HEK293T (cell line): ENCODE results near the gene PPEF2.

ENCODE experiments used
- CTCF ChIA-PET: fragments of 350-600 bp; formaldehyde crosslinking; extraction: SDS; loops from one replicate; lab custom pipeline; 2021; ENCODE audit warnings: antibody characterized with exemption, inconsistent platforms; lab: Yijun Ruan, JAX
- POLR2A ChIA-PET: fragments of 350-600 bp; formaldehyde crosslinking; extraction: SDS; loops from one replicate; lab custom pipeline; 2020; ENCODE audit warnings: antibody characterized with exemption, inconsistent platforms; lab: Yijun Ruan, JAX
- DNase-seq: peaks from one replicate; pipeline ENCODE4 v3.0.0; 2012; ENCODE audit warnings: mixed read lengths; ENCODE audit errors: extremely low spot score
- ARNT ChIP-seq: fragments of 450-650 bp; IDR thresholded peaks from 2 replicates; pipeline ENCODE4 v1.6.1; 2017; ENCODE audit warnings: mild to moderate bottlenecking
- BHLHE40 ChIP-seq: fragments of 450-650 bp; IDR thresholded peaks from 2 replicates; pipeline ENCODE4 v1.6.1; 2016; ENCODE audit warnings: mild to moderate bottlenecking, moderate library complexity, borderline replicate concordance
- CTBP1 ChIP-seq: fragments of 450-650 bp; IDR thresholded peaks from 2 replicates; pipeline ENCODE4 v1.6.1; 2016; ENCODE audit warnings: borderline replicate concordance
- ELF4 ChIP-seq: fragments of 450-650 bp; IDR thresholded peaks from 2 replicates; pipeline ENCODE4 v1.6.1; 2017; ENCODE audit warnings: antibody characterized with exemption
- FOXA1 ChIP-seq: fragments of 450-650 bp; IDR thresholded peaks from 2 replicates; pipeline ENCODE4 v1.6.1; 2016; ENCODE audit warnings: mild to moderate bottlenecking
- FOXK2 ChIP-seq: fragments of 450-650 bp; IDR thresholded peaks from 2 replicates; pipeline ENCODE4 v1.6.1; 2016; ENCODE audit warnings: mild to moderate bottlenecking
- FOXM1 ChIP-seq: fragments of 450-650 bp; IDR thresholded peaks from 2 replicates; pipeline ENCODE4 v1.6.1; 2017; ENCODE audit warnings: mild to moderate bottlenecking, borderline replicate concordance
- HDGF ChIP-seq: fragments of 450-650 bp; IDR thresholded peaks from 2 replicates; pipeline ENCODE4 v1.6.1; 2017; ENCODE audit warnings: antibody characterized with exemption, borderline replicate concordance
- L3MBTL2 ChIP-seq: fragments of 450-650 bp; conservative IDR thresholded peaks from 2 replicates; pipeline ENCODE4 v1.6.1; 2016; ENCODE audit warnings: mild to moderate bottlenecking
- LEF1 ChIP-seq: fragments of 450-650 bp; IDR thresholded peaks from 2 replicates; pipeline ENCODE4 v1.6.1; 2017; ENCODE audit warnings: mild to moderate bottlenecking, borderline replicate concordance
- NFRKB ChIP-seq: fragments of 450-650 bp; IDR thresholded peaks from 2 replicates; pipeline ENCODE4 v1.6.1; 2016; ENCODE audit warnings: mild to moderate bottlenecking, moderate library complexity
- SP1 ChIP-seq: fragments of 450-650 bp; IDR thresholded peaks from 2 replicates; pipeline ENCODE4 v1.6.1; 2017
- SUZ12 ChIP-seq: fragments of 450-650 bp; IDR thresholded peaks from 2 replicates; pipeline ENCODE4 v1.6.1; 2016; ENCODE audit warnings: mild to moderate bottlenecking
- TARDBP ChIP-seq: fragments of 450-650 bp; IDR thresholded peaks from 2 replicates; pipeline ENCODE4 v1.6.1; 2016
- ZNF384 ChIP-seq: fragments of 450-650 bp; IDR thresholded peaks from 2 replicates; pipeline ENCODE4 v1.6.1; 2016
- TF ChIP-seq, protein P1 (sequence below): fragments of 450-650 bp; IDR thresholded peaks from 2 replicates; pipeline ENCODE4 v1.6.1; 2016

The PPEF2 gene

DNA sequence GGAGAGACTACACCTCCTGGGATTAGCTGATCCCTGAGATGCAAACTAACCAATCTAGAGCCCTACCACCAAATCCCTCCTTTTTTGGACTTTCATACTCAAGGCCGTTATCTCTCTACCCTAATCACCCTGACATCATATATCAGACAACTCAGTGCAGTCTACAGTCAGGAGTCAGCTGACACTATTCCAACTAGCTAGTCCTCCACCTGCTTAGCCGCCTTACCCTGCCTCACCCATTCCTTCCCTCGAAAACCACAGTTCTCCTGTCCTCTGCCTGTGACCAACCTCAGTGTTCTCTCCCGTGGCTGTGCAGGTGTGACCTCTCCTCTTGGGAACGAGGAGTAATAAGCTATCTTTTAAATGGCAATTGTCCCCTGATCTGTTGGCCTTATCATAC, 1.8 kb upstream of the PPEF2 start:
- no peak for DNase-seq
- POLR2A ChIA-PET, result interaction anchor here (1.4 kb wide), 1 partner anchor 180 kb away, joined by 3 read pairs; the partner anchor contains the start of gene USO1
- TF ChIP-seq FOXM1, result no peak
- no peak for TF ChIP-seq ELF4
- TF ChIP-seq NFRKB, result no peak
- no peak for TF ChIP-seq CTBP1
- CTCF ChIA-PET, result interaction anchor here (1.5 to 2.8 kb wide), 3 partner anchors 9 to 183 kb away, joined by 3 to 13 read pairs (median 4); no protein-coding TSS in a partner anchor

DNA sequence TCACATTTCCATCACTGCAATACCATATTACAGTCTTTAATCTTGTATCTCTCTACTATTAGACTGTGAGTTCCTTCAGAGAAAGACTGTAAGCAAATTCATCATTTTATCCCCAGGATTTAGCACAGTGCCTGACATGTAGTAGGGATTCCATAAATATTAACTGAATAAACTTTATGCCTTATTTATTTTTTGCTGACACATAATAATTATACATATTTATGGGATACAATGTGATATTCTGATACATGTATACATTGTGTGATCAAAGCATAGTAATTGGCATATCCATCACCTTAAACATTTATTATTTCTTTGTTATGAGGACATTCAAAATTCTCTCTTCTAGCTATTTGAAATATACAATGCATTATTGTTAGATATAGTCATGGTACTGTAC, 3.7 kb downstream of the PPEF2 start:
- no peak for DNase-seq
- POLR2A ChIA-PET, result no interaction called here
- CTCF ChIA-PET, result no interaction called here
- TF ChIP-seq CTBP1 (no peak), SUZ12 (no peak), ZNF384 (no peak), FOXM1 (no peak), ARNT (no peak), FOXK2 (no peak), FOXA1 (no peak), SP1 (no peak), ELF4 (no peak)

DNA sequence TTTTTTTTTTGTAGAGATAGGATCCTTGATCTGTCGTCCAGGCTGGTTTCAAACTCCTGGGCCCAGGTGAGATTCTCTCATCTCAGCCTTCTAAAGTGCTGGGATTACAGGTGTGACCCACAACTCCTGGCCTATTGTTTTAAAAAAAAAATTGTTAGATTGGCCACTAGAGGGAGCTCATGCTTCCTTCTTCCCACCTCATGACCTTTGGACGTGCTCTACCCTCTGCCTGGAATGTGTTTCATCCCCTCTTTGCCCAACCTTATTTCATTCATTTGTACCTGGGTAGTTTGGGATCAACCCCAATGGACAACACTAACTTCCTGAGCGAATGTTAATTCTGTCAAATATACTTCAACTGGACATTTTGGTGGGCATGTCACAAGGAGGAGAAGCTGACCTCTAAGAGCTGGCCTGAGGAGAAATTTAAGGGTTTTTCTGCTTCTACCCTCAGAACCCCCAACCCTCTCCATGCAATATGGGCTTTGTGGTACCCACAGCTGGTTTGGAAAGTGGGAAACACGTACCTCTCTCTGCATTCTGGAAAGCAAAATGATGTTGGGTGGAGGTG, 6.4 kb downstream of the PPEF2 start:
- ChIA-PET CTCF (interaction anchor here (0.6 to 2.1 kb wide), 11 partner anchors 8 to 593 kb away, joined by 3 to 13 read pairs (median 4); no protein-coding TSS in a partner anchor), POLR2A (interaction anchor here (0.7 kb wide), 1 partner anchor 18 kb away, joined by 3 read pairs; no protein-coding TSS in a partner anchor)
- peak; percentile 58 for DNase-seq
- TF ChIP-seq, protein P1, sequence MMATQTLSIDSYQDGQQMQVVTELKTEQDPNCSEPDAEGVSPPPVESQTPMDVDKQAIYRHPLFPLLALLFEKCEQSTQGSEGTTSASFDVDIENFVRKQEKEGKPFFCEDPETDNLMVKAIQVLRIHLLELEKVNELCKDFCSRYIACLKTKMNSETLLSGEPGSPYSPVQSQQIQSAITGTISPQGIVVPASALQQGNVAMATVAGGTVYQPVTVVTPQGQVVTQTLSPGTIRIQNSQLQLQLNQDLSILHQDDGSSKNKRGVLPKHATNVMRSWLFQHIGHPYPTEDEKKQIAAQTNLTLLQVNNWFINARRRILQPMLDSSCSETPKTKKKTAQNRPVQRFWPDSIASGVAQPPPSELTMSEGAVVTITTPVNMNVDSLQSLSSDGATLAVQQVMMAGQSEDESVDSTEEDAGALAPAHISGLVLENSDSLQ, result no peak
- TF ChIP-seq TARDBP, result no peak
- no peak for TF ChIP-seq FOXA1
- no peak for TF ChIP-seq ARNT
- no peak for TF ChIP-seq ZNF384
- TF ChIP-seq L3MBTL2, result no peak
- TF ChIP-seq SUZ12, result no peak
- no peak for TF ChIP-seq CTBP1
- no peak for TF ChIP-seq HDGF
- no peak for TF ChIP-seq FOXM1
- TF ChIP-seq ELF4, result no peak
- TF ChIP-seq BHLHE40, result no peak
- TF ChIP-seq FOXK2, result no peak
- no peak for TF ChIP-seq LEF1
- TF ChIP-seq SP1, result no peak
- TF ChIP-seq NFRKB, result no peak

DNA sequence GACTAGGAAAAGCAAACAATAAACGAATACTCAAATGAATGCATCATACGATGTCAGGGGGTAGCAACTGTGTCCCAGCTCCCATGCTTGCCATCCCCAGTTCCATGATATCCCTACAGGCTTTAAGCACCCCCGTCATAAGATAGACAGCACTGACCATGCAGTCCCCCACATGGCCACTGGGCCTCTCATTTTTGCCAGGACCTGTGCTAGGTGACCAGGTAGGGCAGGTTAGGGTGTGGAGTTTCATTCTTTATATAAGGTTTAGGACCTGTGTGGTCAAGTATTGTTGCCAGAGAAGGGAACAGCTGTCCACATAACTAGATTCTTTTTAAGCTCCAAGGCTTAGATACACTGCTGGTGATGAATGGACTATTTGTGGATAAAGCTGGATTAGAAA, 9.7 kb downstream of the PPEF2 start:
- TF ChIP-seq ELF4 (no peak), ZNF384 (no peak), LEF1 (no peak), SUZ12 (no peak), L3MBTL2 (no peak), FOXK2 (no peak), TARDBP (no peak), FOXA1 (no peak), NFRKB (no peak), ARNT (no peak), HDGF (no peak), SP1 (no peak), FOXM1 (no peak), CTBP1 (no peak), BHLHE40 (no peak)
- TF ChIP-seq, protein P1, result no peak
- POLR2A ChIA-PET, result no interaction called here
- CTCF ChIA-PET, result no interaction called here
- peak; percentile 39 for DNase-seq

DNA sequence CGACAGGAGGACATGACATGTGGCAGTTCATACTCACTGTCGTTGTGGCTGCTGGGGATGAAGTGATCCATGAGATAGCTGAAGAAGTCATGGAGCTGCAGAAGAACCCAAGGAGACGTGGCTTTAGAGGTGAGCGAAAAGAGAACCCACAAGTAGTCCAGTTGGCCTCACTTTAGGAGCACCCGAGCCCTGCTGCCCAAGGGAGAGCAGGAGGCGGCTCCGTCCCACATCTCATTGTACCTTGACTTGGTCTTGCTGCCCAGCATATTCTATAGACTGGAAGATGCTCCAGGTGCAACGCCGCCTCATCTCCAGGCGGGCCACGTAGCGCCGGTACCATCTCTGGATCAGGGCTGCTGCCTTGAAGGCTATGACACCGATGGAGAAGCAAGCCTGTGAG, 10.6 kb downstream of the PPEF2 start:
- CTCF ChIA-PET, result no interaction called here
- POLR2A ChIA-PET, result no interaction called here
- no peak for TF ChIP-seq HDGF
- TF ChIP-seq CTBP1, result no peak
- TF ChIP-seq BHLHE40, result no peak
- no peak for TF ChIP-seq ARNT
- TF ChIP-seq ELF4, result no peak
- TF ChIP-seq NFRKB, result no peak
- no peak for TF ChIP-seq FOXA1
- no peak for TF ChIP-seq SP1
- no peak for TF ChIP-seq L3MBTL2
- TF ChIP-seq TARDBP, result no peak
- TF ChIP-seq FOXK2, result no peak
- no peak for TF ChIP-seq ZNF384
- no peak for TF ChIP-seq FOXM1
- no peak for TF ChIP-seq LEF1
- TF ChIP-seq, protein P1, result no peak
- no peak for TF ChIP-seq SUZ12
- no peak for DNase-seq

DNA sequence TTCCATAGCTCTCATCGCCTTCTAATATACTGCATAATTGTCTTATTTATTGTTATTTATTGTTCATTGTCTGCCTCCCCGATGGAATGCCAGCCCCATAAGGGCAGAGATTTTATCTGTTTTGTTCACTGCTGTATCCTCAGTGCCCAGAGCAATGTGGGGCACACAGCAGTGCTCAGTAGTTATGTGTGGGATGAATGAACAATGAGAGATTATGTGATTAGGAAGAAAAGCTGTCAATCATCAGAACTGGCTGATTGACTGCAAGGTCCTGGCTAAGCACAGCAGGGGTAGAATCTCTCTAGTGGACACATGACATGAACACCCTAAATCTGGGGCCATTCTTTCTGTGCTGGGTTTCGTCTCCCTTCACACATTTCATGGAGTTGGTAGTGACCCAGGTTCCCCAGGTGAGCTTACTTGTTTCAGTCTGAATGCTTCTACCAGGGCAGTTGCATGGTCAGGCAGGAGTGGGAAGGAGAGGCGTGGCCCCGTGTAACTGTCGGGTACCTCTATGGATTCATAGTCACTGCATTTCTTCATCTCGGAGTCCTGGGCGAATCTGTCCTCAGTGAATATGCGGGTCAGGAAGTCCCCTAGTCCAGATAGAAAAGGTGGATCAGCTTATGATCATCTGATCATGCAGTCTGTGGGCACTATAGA, 12.6 kb downstream of the PPEF2 start:
- POLR2A ChIA-PET, result no interaction called here
- no peak for DNase-seq
- CTCF ChIA-PET, result interaction anchor here (0.6 kb wide), 1 partner anchor 19 kb away, joined by 5 read pairs; no protein-coding TSS in a partner anchor
- no peak for TF ChIP-seq L3MBTL2
- TF ChIP-seq, protein P1, result peak; percentile 65
- TF ChIP-seq ELF4, result no peak
